Lung (tissue), 12 donors: ENCODE data around the gene CHD6. TPM values are rescaled to one million over a fixed set of nuclear protein-coding genes. Genes with fewer than 3 reads are reported as not detected.

Source experiments
- ATAC-seq: fragments of 200-7000 bp; cut with Tn5 transposase; one replicate; pipeline ENCODE4 v1.9.1; 2020; ENCODE audit warnings: moderate number of reproducible peaks; ENCODE audit not compliant: insufficient read depth, low FRiP score
- DNase-seq, 3 donors: peaks; one replicate each; pipeline ENCODE4 v3.0.0-alpha.2; 2013 to 2017
- H3K27ac ChIP-seq, 2 donors: one replicate each; pipeline ENCODE4 v1.5.1; 2013; ENCODE audit warnings: mild to moderate bottlenecking in 2 of 2, moderate library complexity in 2 of 2, control low read depth in 1 of 2, inconsistent platforms in 1 of 2, low read depth in 1 of 2, low read length in 1 of 2
- H3K27me3 ChIP-seq, 3 donors: one replicate each; pipeline ENCODE4 v1.5.1; 2013; ENCODE audit warnings: low read length in 2 of 3; ENCODE audit not compliant: control insufficient read depth in 3 of 3, insufficient read depth in 3 of 3
- H3K36me3 ChIP-seq, 4 donors: one replicate each; pipeline ENCODE4 v1.5.1; 2013; ENCODE audit warnings: low read length in 4 of 4, mild to moderate bottlenecking in 1 of 4, moderate library complexity in 1 of 4; ENCODE audit not compliant: control insufficient read depth in 4 of 4, insufficient read depth in 4 of 4
- H3K4me1 ChIP-seq, 5 donors: one replicate each; pipeline ENCODE4 v1.5.1; 2013; ENCODE audit warnings: low read length in 5 of 5, mild to moderate bottlenecking in 2 of 5, moderate library complexity in 1 of 5; ENCODE audit not compliant: control insufficient read depth in 5 of 5, insufficient read depth in 5 of 5
- H3K4me3 ChIP-seq: one replicate; pipeline ENCODE4 v1.5.1; 2013; ENCODE audit warnings: mild to moderate bottlenecking, control low read depth, moderate library complexity
- H3K9ac ChIP-seq, 2 donors: one replicate each; pipeline ENCODE4 v1.5.1; 2013; ENCODE audit warnings: low read length in 2 of 2, control low read depth in 1 of 2; ENCODE audit not compliant: insufficient read depth in 1 of 2
- H3K9me3 ChIP-seq, 4 donors: one replicate each; pipeline ENCODE4 v1.5.1; 2013; ENCODE audit warnings: low read length in 3 of 4, mild to moderate bottlenecking in 1 of 4, moderate library complexity in 1 of 4; ENCODE audit not compliant: control insufficient read depth in 4 of 4, insufficient read depth in 3 of 4
- WGBS, 2 donors: extraction: QIAGEN DNeasy Blood & Tissue Kit; methylation state at CpG; one replicate each; pipeline ENCODE4 v1.1.7; 2013; 5-methylcytosine and 5-hydroxymethylcytosine counted together
- polyA plus RNA-seq, 2 donors: library from polyadenylated mRNA; stranded (reverse); fragments of 200-250 nt; gene quantifications; one replicate each; pipeline ENCODE4 v1.2.1, GENCODE V29; 2013
- total RNA-seq, 2 donors: library from RNA; depleted of rRNA in 1 of 2; stranded (reverse); fragments of >200 nt in 1 of 2; gene quantifications; one replicate each; pipeline ENCODE4 v1.2.1, GENCODE V29; 2014 to 2021
- TF ChIP-seq, protein P1 (sequence below): IDR thresholded peaks from 2 replicates; pipeline ENCODE4 v1.5.1; 2012; ENCODE audit warnings: mild to moderate bottlenecking; ENCODE audit errors: control extremely low read depth, extremely low read depth
- donor health status: control.
- donor health status: control.
- donor health status: Bipolar disorder and iron deficiency.
- donor health status: healthy.
- donor health status: DM: yes; HTN: yes; CAD: no.

The CHD6 gene
- total and polyA plus RNA-seq, 4 donors, result 5.0 to 95.3 (median 21.0) TPM

GRCh38 chr20:41566896-41567527 lies 51.2 kb downstream of the CHD6 start:
- no peaks in the 10 kb centered on the region for H3K27me3 ChIP-seq
- no peak for DNase-seq
- TF ChIP-seq, protein P1, sequence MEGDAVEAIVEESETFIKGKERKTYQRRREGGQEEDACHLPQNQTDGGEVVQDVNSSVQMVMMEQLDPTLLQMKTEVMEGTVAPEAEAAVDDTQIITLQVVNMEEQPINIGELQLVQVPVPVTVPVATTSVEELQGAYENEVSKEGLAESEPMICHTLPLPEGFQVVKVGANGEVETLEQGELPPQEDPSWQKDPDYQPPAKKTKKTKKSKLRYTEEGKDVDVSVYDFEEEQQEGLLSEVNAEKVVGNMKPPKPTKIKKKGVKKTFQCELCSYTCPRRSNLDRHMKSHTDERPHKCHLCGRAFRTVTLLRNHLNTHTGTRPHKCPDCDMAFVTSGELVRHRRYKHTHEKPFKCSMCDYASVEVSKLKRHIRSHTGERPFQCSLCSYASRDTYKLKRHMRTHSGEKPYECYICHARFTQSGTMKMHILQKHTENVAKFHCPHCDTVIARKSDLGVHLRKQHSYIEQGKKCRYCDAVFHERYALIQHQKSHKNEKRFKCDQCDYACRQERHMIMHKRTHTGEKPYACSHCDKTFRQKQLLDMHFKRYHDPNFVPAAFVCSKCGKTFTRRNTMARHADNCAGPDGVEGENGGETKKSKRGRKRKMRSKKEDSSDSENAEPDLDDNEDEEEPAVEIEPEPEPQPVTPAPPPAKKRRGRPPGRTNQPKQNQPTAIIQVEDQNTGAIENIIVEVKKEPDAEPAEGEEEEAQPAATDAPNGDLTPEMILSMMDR, result no peak
- no peak overlapping the region for H3K9ac ChIP-seq
- H3K4me3 ChIP-seq, result no peak overlapping the region
- H3K36me3 ChIP-seq, result peaks cover 0 to 6% (median 0%) of the 10 kb centered on the region in 4 donors
- no peak for ATAC-seq
- no peaks in the 10 kb centered on the region for H3K9me3 ChIP-seq
- WGBS, 2 donors, result 98 to 100% methylated on average over 3 of the region's 3 CpGs
- no peak overlapping the region for H3K27ac ChIP-seq
- H3K4me1 ChIP-seq, result peaks cover 0 to 24% (median 5%) of the 10 kb centered on the region in 5 donors

- ATAC-seq, result no peak
- no peak overlapping the region for H3K9ac ChIP-seq
- WGBS, 2 donors, result 95 to 96% methylated on average over 1 of the region's 1 CpG
- peaks cover 0 to 8% (median 1%) of the 10 kb centered on the region in 4 donors for H3K36me3 ChIP-seq
- peaks cover 0 to 10% (median 4%) of the 10 kb centered on the region in 5 donors for H3K4me1 ChIP-seq
- H3K27ac ChIP-seq, result no peak overlapping the region
- TF ChIP-seq, protein P1, result no peak
- no peaks in the 10 kb centered on the region for H3K27me3 ChIP-seq
- no peak for DNase-seq
- no peaks in the 10 kb centered on the region for H3K9me3 ChIP-seq
- no peak overlapping the region for H3K4me3 ChIP-seq
These were observed 55.1 kb downstream of the CHD6 start for GRCh38 chr20:41563087-41563486.

GRCh38 chr20:41560970-41561369 lies 57.2 kb downstream of the CHD6 start:
- H3K27ac ChIP-seq, result no peak overlapping the region
- TF ChIP-seq, protein P1, result no peak
- 71 to 88% methylated on average over 1 of the region's 1 CpG for WGBS, 2 donors

GRCh38 chr20:41559658-41560057 lies 58.5 kb downstream of the CHD6 start:
- TF ChIP-seq, protein P1, result no peak

More at GRCh38 chr20:41560970-41561369, 57.2 kb downstream of the CHD6 start:
- Histone ChIP-seq H3K4me1 (peaks cover 0 to 8% (median 3%) of the 10 kb centered on the region in 5 donors), H3K9me3 (no peaks in the 10 kb centered on the region), H3K4me3 (no peak overlapping the region), H3K36me3 (peaks cover 0 to 7% (median 1%) of the 10 kb centered on the region in 4 donors), H3K9ac (no peak overlapping the region), H3K27me3 (no peaks in the 10 kb centered on the region)
- ATAC-seq, result no peak
- peak in 2 of 3 donors; percentile 41 to 52 for DNase-seq

More at GRCh38 chr20:41559658-41560057, 58.5 kb downstream of the CHD6 start:
- H3K4me1 ChIP-seq, result peaks cover 0 to 8% (median 3%) of the 10 kb centered on the region in 5 donors
- H3K27me3 ChIP-seq, result no peaks in the 10 kb centered on the region
- DNase-seq (no peak), ATAC-seq (no peak)
- H3K9me3 ChIP-seq, result no peaks in the 10 kb centered on the region
- peaks cover 0 to 7% (median 1%) of the 10 kb centered on the region in 4 donors for H3K36me3 ChIP-seq
- H3K4me3 ChIP-seq, result no peak overlapping the region
- no peak overlapping the region for H3K9ac ChIP-seq
- 92 to 98% methylated on average over 5 of the region's 5 CpGs for WGBS, 2 donors
- H3K27ac ChIP-seq, result no peak overlapping the region
